ENCODE measurements around the gene PLK3.
"Not testable (repeated sequence)": the region's sequence is repeated elsewhere in the genome, so short reads cannot be mapped to it uniquely, and the experiment has no call there.

Gene PLK3

GRCh38 chr1:44819608-44820327, 19.6 kb downstream of the PLK3 start:
- H3K4me3 ChIP-seq: peak overlapping the region; percentile 66
- no peaks in the 10 kb centered on the region for H3K9me3 ChIP-seq
- peak overlapping the region; percentile 98 for H3K4me2 ChIP-seq
- no peaks in the 10 kb centered on the region for H4K20me1 ChIP-seq
- H3K27ac ChIP-seq: peak overlapping the region; percentile 99
- peaks cover 33% of the 10 kb centered on the region for H3K4me1 ChIP-seq
- no peaks in the 10 kb centered on the region for H3K27me3 ChIP-seq
- no peaks in the 10 kb centered on the region for H3K36me3 ChIP-seq
- peak overlapping the region; percentile 97 for H3K9ac ChIP-seq
- TF ChIP-seq Cebpa-rat (IDR thresholded peaks at IDR 0.05): no peak

GRCh38 chr1:44820328-44821239, 20.4 kb downstream of the PLK3 start:
- peak overlapping the region; percentile 99 for H3K27ac ChIP-seq
- no peaks in the 10 kb centered on the region for H4K20me1 ChIP-seq
- peaks cover 29% of the 10 kb centered on the region for H3K4me1 ChIP-seq
- H3K4me2 ChIP-seq: peak overlapping the region; percentile 98
- H3K4me3 ChIP-seq: peak overlapping the region; percentile 66
- peak overlapping the region; percentile 97 for H3K9ac ChIP-seq
- no peaks in the 10 kb centered on the region for H3K36me3 ChIP-seq
- H3K27me3 ChIP-seq: no peaks in the 10 kb centered on the region
- H3K9me3 ChIP-seq: no peaks in the 10 kb centered on the region
- TF ChIP-seq Cebpa-rat (IDR thresholded peaks at IDR 0.05): no peak

GRCh38 chr1:44821240-44821715, 21.1 kb downstream of the PLK3 start:
- H3K36me3 ChIP-seq: no peaks in the 10 kb centered on the region
- no peaks in the 10 kb centered on the region for H3K27me3 ChIP-seq
- no peaks in the 10 kb centered on the region for H4K20me1 ChIP-seq
- H3K9ac ChIP-seq: 0 out of 2 replicates have a peak overlapping the region, but pooled peaks have one; percentile 25
- no peak for TF ChIP-seq Cebpa-rat (IDR thresholded peaks at IDR 0.05)
- no peaks in the 10 kb centered on the region for H3K9me3 ChIP-seq
- no peak overlapping the region for H3K4me3 ChIP-seq
- peak overlapping the region; percentile 98 for H3K4me2 ChIP-seq
- peaks cover 29% of the 10 kb centered on the region for H3K4me1 ChIP-seq
- H3K27ac ChIP-seq: no peak overlapping the region

GRCh38 chr1:44822131-44822701, 22.0 kb downstream of the PLK3 start:
- H3K27me3 ChIP-seq: no peaks in the 10 kb centered on the region
- no peak for TF ChIP-seq Cebpa-rat (IDR thresholded peaks at IDR 0.05)
- no peaks in the 10 kb centered on the region for H3K36me3 ChIP-seq
- no peak overlapping the region for H3K27ac ChIP-seq
- H3K9me3 ChIP-seq: no peaks in the 10 kb centered on the region
- H3K4me2 ChIP-seq: no peak overlapping the region
- H4K20me1 ChIP-seq: no peaks in the 10 kb centered on the region
- H3K9ac ChIP-seq: no peak overlapping the region
- H3K4me1 ChIP-seq: peaks cover 29% of the 10 kb centered on the region
- H3K4me3 ChIP-seq: no peak overlapping the region

GRCh38 chr1:44822981-44823451, 22.8 kb downstream of the PLK3 start:
- no peaks in the 10 kb centered on the region for H4K20me1 ChIP-seq
- no peak overlapping the region for H3K4me3 ChIP-seq
- H3K27me3 ChIP-seq: no peaks in the 10 kb centered on the region
- TF ChIP-seq Cebpa-rat (IDR thresholded peaks at IDR 0.05): no peak
- no peaks in the 10 kb centered on the region for H3K36me3 ChIP-seq
- no peak overlapping the region for H3K27ac ChIP-seq
- H3K4me1 ChIP-seq: peaks cover 26% of the 10 kb centered on the region
- no peak overlapping the region for H3K9ac ChIP-seq
- no peak overlapping the region for H3K4me2 ChIP-seq
- H3K9me3 ChIP-seq: no peaks in the 10 kb centered on the region

- not testable (repeated sequence) for H3K4me2 ChIP-seq, H3K4me3 ChIP-seq, H3K27me3 ChIP-seq, H3K9me3 ChIP-seq, H3K36me3 ChIP-seq, H4K20me1 ChIP-seq, H3K9ac ChIP-seq, H3K27ac ChIP-seq
- peaks cover 14% of the 10 kb centered on the region for H3K4me1 ChIP-seq
These were observed 24.2 kb downstream of the PLK3 start for GRCh38 chr1:44824392-44824791.

GRCh38 chr1:44826375-44827196, 26.4 kb downstream of the PLK3 start:
- Histone ChIP-seq H3K36me3 (no peaks in the 10 kb centered on the region), H4K20me1 (no peaks in the 10 kb centered on the region), H3K27ac (no peak overlapping the region), H3K4me1 (peaks cover 16% of the 10 kb centered on the region), H3K4me3 (no peak overlapping the region), H3K9ac (no peak overlapping the region), H3K27me3 (no peaks in the 10 kb centered on the region), H3K9me3 (no peaks in the 10 kb centered on the region), H3K4me2 (no peak overlapping the region)
- TF ChIP-seq Cebpa-rat (IDR thresholded peaks at IDR 0.05): no peak

GRCh38 chr1:44827197-44828002, 27.2 kb downstream of the PLK3 start:
- Histone ChIP-seq H3K27ac (no peak overlapping the region), H3K4me2 (no peak overlapping the region), H3K4me3 (no peak overlapping the region), H3K9me3 (no peaks in the 10 kb centered on the region), H3K27me3 (no peaks in the 10 kb centered on the region), H3K4me1 (peaks cover 25% of the 10 kb centered on the region), H4K20me1 (no peaks in the 10 kb centered on the region), H3K36me3 (no peaks in the 10 kb centered on the region), H3K9ac (no peak overlapping the region)
- TF ChIP-seq Cebpa-rat (IDR thresholded peaks at IDR 0.05): no peak

All from BLaER1 (cell line).